Thyroid gland (tissue), 4 donors: ENCODE measurements around the gene APC.

Experiments used
- CTCF ChIP-seq, 6 experiments: fragments of 200-600 bp in 3 of 6; fragments of 450-650 bp in 3 of 6; sonication (generic) in 3 of 6; IDR thresholded peaks; one replicate each; pipeline ENCODE4 v1.5.1; 2016 to 2019; ENCODE audit warnings: antibody characterized with exemption in 6 of 6, mild to moderate bottlenecking in 2 of 6, inconsistent platforms in 1 of 6, moderate library complexity in 1 of 6
- POLR2A ChIP-seq, 2 donors: fragments of 450-650 bp; IDR thresholded peaks; one replicate each; pipeline ENCODE4 v1.6.1; 2017; ENCODE audit warnings: antibody characterized with exemption in 2 of 2, mild to moderate bottlenecking in 2 of 2, moderate library complexity in 1 of 2

- no peak for TF ChIP-seq CTCF (IDR thresholded peaks at IDR 0.05)
- no peak for TF ChIP-seq POLR2A (IDR thresholded peaks at IDR 0.05)
Measured at GRCh38 chr5:112713206-112713605, 24.5 kb upstream of the APC start.
